Astrocyte of the spinal cord (primary cell): ENCODE results near the gene GRK4.

ENCODE experiments used
- DNase-seq: peaks from one replicate; pipeline ENCODE4 v3.0.0; 2011; ENCODE audit warnings: low read depth, low spot score
- H3K4me3 ChIP-seq: 2 replicates; pipeline ENCODE4 v1.5.1; 2011; ENCODE audit warnings: low read depth, mild to moderate bottlenecking, low read length, moderate library complexity
- in situ Hi-C: cut with HindIII; loops from 2 replicates; pipeline ENCODE4 v1.10.0; 2017; ENCODE audit warnings: low sequenced_read_pairs
- TF ChIP-seq, protein P1 (sequence below): IDR thresholded peaks from 2 replicates; pipeline ENCODE4 v1.5.1; 2012; ENCODE audit warnings: low read depth, mild to moderate bottlenecking, low read length, inconsistent platforms

The GRK4 gene

GRCh38 chr4:3022651-3023050 lies 59.3 kb downstream of the GRK4 start:
- DNase-seq, result no peak
- in situ Hi-C loops, result no loop called here
- TF ChIP-seq, protein P1, sequence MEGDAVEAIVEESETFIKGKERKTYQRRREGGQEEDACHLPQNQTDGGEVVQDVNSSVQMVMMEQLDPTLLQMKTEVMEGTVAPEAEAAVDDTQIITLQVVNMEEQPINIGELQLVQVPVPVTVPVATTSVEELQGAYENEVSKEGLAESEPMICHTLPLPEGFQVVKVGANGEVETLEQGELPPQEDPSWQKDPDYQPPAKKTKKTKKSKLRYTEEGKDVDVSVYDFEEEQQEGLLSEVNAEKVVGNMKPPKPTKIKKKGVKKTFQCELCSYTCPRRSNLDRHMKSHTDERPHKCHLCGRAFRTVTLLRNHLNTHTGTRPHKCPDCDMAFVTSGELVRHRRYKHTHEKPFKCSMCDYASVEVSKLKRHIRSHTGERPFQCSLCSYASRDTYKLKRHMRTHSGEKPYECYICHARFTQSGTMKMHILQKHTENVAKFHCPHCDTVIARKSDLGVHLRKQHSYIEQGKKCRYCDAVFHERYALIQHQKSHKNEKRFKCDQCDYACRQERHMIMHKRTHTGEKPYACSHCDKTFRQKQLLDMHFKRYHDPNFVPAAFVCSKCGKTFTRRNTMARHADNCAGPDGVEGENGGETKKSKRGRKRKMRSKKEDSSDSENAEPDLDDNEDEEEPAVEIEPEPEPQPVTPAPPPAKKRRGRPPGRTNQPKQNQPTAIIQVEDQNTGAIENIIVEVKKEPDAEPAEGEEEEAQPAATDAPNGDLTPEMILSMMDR, result no peak
- H3K4me3 ChIP-seq, result no peak overlapping the region

GRCh38 chr4:3025881-3026280 lies 62.5 kb downstream of the GRK4 start:
- in situ Hi-C loops, result no loop called here
- TF ChIP-seq, protein P1, result no peak

GRCh38 chr4:3026540-3026939 lies 63.2 kb downstream of the GRK4 start:
- DNase-seq, result no peak
- TF ChIP-seq, protein P1, result no peak
- in situ Hi-C loops, result no loop called here
- no peak overlapping the region for H3K4me3 ChIP-seq

More at GRCh38 chr4:3025881-3026280, 62.5 kb downstream of the GRK4 start:
- DNase-seq, result no peak
- H3K4me3 ChIP-seq, result no peak overlapping the region

DNA sequence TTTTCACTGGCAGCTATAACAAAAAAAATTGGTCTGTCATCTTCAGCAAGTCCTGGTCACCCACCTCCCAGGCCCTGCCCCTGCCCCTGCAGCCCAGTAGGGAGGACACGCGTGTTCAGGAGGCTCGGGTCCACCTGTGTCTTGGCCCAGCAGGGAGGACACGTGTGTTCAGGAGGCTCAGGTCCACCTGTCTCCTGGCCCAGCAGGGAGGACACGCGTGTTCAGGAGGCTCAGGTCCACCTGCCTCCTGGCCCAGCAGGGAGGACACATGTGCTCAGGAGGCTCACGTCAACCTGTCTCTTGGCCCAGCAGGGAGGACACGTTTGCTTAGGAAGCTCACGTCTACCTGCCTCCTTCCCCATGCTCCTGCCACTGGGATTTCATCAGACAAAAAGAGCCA lies 66.1 kb downstream of the GRK4 start:
- DNase-seq, result no peak
- in situ Hi-C loops, result no loop called here
- H3K4me3 ChIP-seq, result no peak overlapping the region
- TF ChIP-seq, protein P1, result no peak

DNA sequence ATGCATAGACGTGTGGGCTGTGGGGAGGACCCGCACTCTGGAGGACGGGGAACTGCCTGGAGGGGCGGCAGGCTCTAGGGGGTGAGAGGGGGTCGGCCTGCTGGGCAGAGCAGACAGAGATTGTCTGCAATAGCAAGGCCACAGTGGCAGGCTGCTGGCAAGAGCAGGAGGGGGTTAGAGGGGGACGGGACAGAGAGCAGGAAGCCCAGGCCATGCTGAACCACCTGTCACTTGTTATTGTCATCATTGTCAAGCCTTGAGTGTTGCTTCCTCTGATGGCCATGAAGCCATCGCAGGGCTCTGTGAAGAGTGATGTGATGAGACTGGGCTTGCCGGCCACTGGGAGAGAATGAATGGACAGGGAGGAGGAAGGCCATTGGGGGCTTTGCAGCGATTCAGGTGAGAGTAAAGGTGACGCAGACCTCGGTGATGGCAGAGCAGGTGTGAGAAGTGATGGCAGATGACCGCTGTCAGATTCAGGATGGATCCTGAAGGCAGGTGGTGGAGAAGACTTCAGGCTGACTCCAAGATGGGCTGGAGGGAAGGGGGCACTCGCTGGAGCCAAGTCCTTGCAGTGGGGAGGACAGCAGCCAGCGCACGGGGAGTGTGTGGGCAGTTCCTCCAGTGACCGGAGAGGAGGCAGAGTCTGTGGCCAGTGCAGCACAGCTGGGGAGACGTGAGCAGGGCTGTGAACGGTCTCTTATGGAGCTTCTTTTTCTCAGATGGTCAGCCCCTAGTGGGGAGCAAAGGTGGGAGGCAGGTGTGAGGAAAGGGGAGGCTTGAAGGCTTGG lies 67.4 kb downstream of the GRK4 start:
- no peak for DNase-seq
- in situ Hi-C loops, result no loop called here
- H3K4me3 ChIP-seq, result no peak overlapping the region
- TF ChIP-seq, protein P1, result no peak

DNA sequence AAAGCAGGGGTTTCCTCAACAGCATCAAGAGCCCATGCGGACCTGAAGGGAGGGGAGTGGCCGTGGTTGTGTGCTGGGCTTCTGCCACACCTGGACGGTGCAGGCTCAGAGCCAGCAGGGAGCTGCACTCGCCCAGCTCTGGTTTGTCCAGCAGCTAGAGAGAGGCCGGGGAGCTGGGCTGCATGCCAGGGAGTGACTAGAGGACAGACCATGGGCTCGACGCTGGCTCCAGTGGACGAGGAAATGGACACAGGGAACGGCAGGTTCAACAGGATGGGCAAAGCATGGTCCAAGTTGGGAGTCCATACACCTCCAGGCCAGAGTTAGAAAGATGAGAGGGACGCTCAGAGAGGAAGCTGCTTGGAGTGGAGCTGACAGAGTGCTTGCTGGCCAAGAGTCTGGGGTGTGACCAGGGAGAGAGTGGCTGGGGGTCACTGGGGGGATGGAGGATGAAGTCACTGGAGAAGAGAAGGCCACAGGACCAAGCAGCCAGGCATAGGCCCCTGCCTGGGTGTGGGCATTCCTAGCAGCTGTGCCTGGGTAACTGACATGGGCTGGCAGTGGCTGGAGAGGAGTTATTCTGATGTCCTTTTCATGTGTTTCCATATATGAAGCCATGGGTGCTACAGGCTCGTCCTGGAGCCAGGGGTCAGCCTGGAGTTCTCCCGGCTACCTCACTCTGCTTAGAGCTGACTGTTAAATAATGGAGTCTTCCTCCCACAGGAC lies 68.1 kb downstream of the GRK4 start:
- TF ChIP-seq, protein P1, result no peak
- no peak overlapping the region for H3K4me3 ChIP-seq
- in situ Hi-C loops, result no loop called here

More for the DNA sequence above, 68.1 kb downstream of the GRK4 start:
- no peak for DNase-seq
